Endothelial cell of umbilical vein (primary cell): ENCODE data around the gene GFOD1.

Experiments
- CTCF ChIP-seq, 2 donors: IDR thresholded peaks; 1 replicate in 1 of 2; 2 replicates in 1 of 2; pipeline ENCODE4 v1.5.1; 2011; ENCODE audit warnings: low read length in 2 of 2, mild to moderate bottlenecking in 2 of 2, moderate library complexity in 2 of 2, control low read depth in 1 of 2, inconsistent platforms in 1 of 2, low read depth in 1 of 2; ENCODE audit not compliant: insufficient read depth in 1 of 2; ENCODE audit errors: extremely low read depth in 1 of 2
- FOS ChIP-seq: IDR thresholded peaks from 2 replicates; pipeline ENCODE4 v1.6.1; 2011; ENCODE audit warnings: mild to moderate bottlenecking, low read length, moderate library complexity, borderline replicate concordance; ENCODE audit not compliant: insufficient read depth
- GATA2 ChIP-seq: IDR thresholded peaks from 2 replicates; pipeline ENCODE4 v1.7.0; 2011; ENCODE audit warnings: low read depth, mild to moderate bottlenecking, moderate library complexity, mixed read lengths, low read length; ENCODE audit not compliant: insufficient read length, insufficient read depth
- POLR2A ChIP-seq: IDR thresholded peaks from 2 replicates; pipeline ENCODE4 v1.6.1; 2012; ENCODE audit warnings: low read depth, mild to moderate bottlenecking, control low read depth, low read length
- POLR2AphosphoS5 ChIP-seq: IDR thresholded peaks from 2 replicates; pipeline ENCODE4 v1.6.1; 2012; ENCODE audit warnings: low read depth, mild to moderate bottlenecking, control low read depth, low read length, moderate library complexity; ENCODE audit not compliant: insufficient read depth

DNA sequence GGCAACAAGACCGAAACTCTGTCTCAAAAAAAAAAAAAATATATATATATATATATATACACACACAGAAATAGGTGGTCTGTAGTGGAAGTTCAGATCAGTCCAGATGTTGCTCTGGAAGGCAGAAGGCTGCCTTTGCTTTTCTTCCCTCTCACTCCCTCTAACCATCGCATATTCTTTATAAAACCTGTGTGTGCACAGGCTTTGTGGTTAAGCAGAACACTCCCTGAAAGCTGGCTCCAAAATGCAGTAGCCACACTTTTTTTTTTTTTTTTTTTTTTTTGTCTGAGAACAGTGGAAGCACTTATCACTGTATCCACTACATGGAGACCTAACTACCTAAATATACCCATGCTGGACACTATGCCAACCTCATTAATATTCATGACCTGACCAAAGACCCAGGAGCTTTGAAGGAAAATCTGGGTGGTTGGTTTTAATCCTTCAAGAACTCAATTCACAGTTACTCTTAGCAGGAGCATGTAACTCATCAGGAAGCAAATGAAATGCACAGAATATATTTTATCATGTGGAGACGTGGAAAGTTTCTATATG lies 20.0 kb upstream of the GFOD1 start:
- TF ChIP-seq FOS = no peak
- TF ChIP-seq POLR2A = no peak
- no peak for TF ChIP-seq POLR2AphosphoS5
- no peak for TF ChIP-seq CTCF (IDR thresholded peaks at IDR 0.05; ENCODE audit: extremely low read depth in 1 of 2, insufficient read depth in 1 of 2, low read depth in 1 of 2, low read length in 2 of 2)
- TF ChIP-seq GATA2 = no peak
